Activated naive CD8-positive, alpha-beta T cell treated with anti-CD3 and anti-CD28 coated beads, Interleukin-2, amount 50 U/mL, for 24 hours (primary cell): ENCODE measurements around the gene ADCY1.

Experiments used
- ATAC-seq: fragments of 150-1000 bp; cut with Tn5 transposase; one replicate; pipeline ENCODE4 v1.10.0; 2021
- DNase-seq: peaks from one replicate; pipeline ENCODE4 v3.0.0; 2021
- H3K27ac Mint-ChIP-seq: one replicate; pipeline ENCODE4 v1.8.0; 2021; ENCODE audit warnings: mild to moderate bottlenecking, mixed read lengths
- H3K27me3 Mint-ChIP-seq: one replicate; pipeline ENCODE4 v1.8.0; 2021; ENCODE audit warnings: mixed read lengths
- H3K36me3 Mint-ChIP-seq: one replicate; pipeline ENCODE4 v1.8.0; 2021; ENCODE audit warnings: low read depth, mixed read lengths
- H3K4me1 Mint-ChIP-seq: one replicate; pipeline ENCODE4 v1.8.0; 2021; ENCODE audit warnings: mixed read lengths
- H3K4me3 Mint-ChIP-seq: one replicate; pipeline ENCODE4 v1.8.0; 2021; ENCODE audit warnings: mild to moderate bottlenecking, moderate library complexity, mixed read lengths
- H3K9me3 Mint-ChIP-seq: one replicate; pipeline ENCODE4 v1.8.0; 2021; ENCODE audit warnings: mixed read lengths

The ADCY1 gene

GRCh38 chr7:45656431-45656830 lies 82.3 kb downstream of the ADCY1 start:
- no peak overlapping the region for H3K4me3 Mint-ChIP-seq
- no peaks in the 10 kb centered on the region for H3K36me3 Mint-ChIP-seq
- ATAC-seq, result no peak

GRCh38 chr7:45657136-45657889 lies 83.1 kb downstream of the ADCY1 start:
- Mint-ChIP-seq H3K27ac (no peak overlapping the region), H3K36me3 (no peaks in the 10 kb centered on the region), H3K4me1 (no peaks in the 10 kb centered on the region), H3K4me3 (no peak overlapping the region), H3K27me3 (no peaks in the 10 kb centered on the region), H3K9me3 (no peaks in the 10 kb centered on the region)
- DNase-seq (no peak), ATAC-seq (no peak)

More at GRCh38 chr7:45656431-45656830, 82.3 kb downstream of the ADCY1 start:
- no peaks in the 10 kb centered on the region for H3K27me3 Mint-ChIP-seq
- H3K4me1 Mint-ChIP-seq, result no peaks in the 10 kb centered on the region
- no peak for DNase-seq
- H3K9me3 Mint-ChIP-seq, result no peaks in the 10 kb centered on the region
- H3K27ac Mint-ChIP-seq, result no peak overlapping the region

- Mint-ChIP-seq H3K9me3 (no peaks in the 10 kb centered on the region), H3K4me3 (no peak overlapping the region), H3K4me1 (no peaks in the 10 kb centered on the region), H3K27me3 (no peaks in the 10 kb centered on the region), H3K36me3 (no peaks in the 10 kb centered on the region), H3K27ac (no peak overlapping the region)
- ATAC-seq (no peak), DNase-seq (no peak)
Observed at GRCh38 chr7:45657890-45658715, 83.9 kb downstream of the ADCY1 start.

- Mint-ChIP-seq H3K36me3 (no peaks in the 10 kb centered on the region), H3K27ac (no peak overlapping the region), H3K4me3 (no peak overlapping the region), H3K4me1 (no peaks in the 10 kb centered on the region), H3K27me3 (no peaks in the 10 kb centered on the region), H3K9me3 (no peaks in the 10 kb centered on the region)
- ATAC-seq, result no peak
- DNase-seq, result no peak
Observed at GRCh38 chr7:45658716-45659495, 84.7 kb downstream of the ADCY1 start.

- H3K4me3 Mint-ChIP-seq, result no peak overlapping the region
- no peaks in the 10 kb centered on the region for H3K4me1 Mint-ChIP-seq
- no peak overlapping the region for H3K27ac Mint-ChIP-seq
- H3K9me3 Mint-ChIP-seq, result no peaks in the 10 kb centered on the region
- no peaks in the 10 kb centered on the region for H3K27me3 Mint-ChIP-seq
- no peaks in the 10 kb centered on the region for H3K36me3 Mint-ChIP-seq
- ATAC-seq, result no peak
- no peak for DNase-seq
Observed at GRCh38 chr7:45659496-45660139, 85.5 kb downstream of the ADCY1 start.

GRCh38 chr7:45660201-45660900 lies 86.2 kb downstream of the ADCY1 start:
- Mint-ChIP-seq H3K9me3 (no peaks in the 10 kb centered on the region), H3K27me3 (no peaks in the 10 kb centered on the region), H3K4me1 (no peaks in the 10 kb centered on the region), H3K4me3 (no peak overlapping the region), H3K36me3 (no peaks in the 10 kb centered on the region), H3K27ac (no peak overlapping the region)
- DNase-seq, result no peak
- no peak for ATAC-seq

- ATAC-seq, result no peak
- Mint-ChIP-seq H3K27ac (no peak overlapping the region), H3K36me3 (no peaks in the 10 kb centered on the region), H3K4me1 (no peaks in the 10 kb centered on the region), H3K9me3 (no peaks in the 10 kb centered on the region), H3K27me3 (no peaks in the 10 kb centered on the region), H3K4me3 (no peak overlapping the region)
- DNase-seq, result no peak
Observed at GRCh38 chr7:45660901-45661211, 86.7 kb downstream of the ADCY1 start.

- ATAC-seq (no peak), DNase-seq (no peak)
- H3K4me1 Mint-ChIP-seq, result no peaks in the 10 kb centered on the region
- H3K27me3 Mint-ChIP-seq, result no peaks in the 10 kb centered on the region
- H3K4me3 Mint-ChIP-seq, result no peak overlapping the region
- H3K36me3 Mint-ChIP-seq, result no peaks in the 10 kb centered on the region
- no peak overlapping the region for H3K27ac Mint-ChIP-seq
- no peaks in the 10 kb centered on the region for H3K9me3 Mint-ChIP-seq
Observed at GRCh38 chr7:45661302-45661995, 87.3 kb downstream of the ADCY1 start.

GRCh38 chr7:45662018-45662417 lies 87.8 kb downstream of the ADCY1 start:
- H3K36me3 Mint-ChIP-seq, result no peaks in the 10 kb centered on the region
- ATAC-seq, result no peak
- H3K4me1 Mint-ChIP-seq, result no peaks in the 10 kb centered on the region
- no peaks in the 10 kb centered on the region for H3K27me3 Mint-ChIP-seq
- no peak for DNase-seq
- no peaks in the 10 kb centered on the region for H3K9me3 Mint-ChIP-seq
- H3K27ac Mint-ChIP-seq, result no peak overlapping the region
- H3K4me3 Mint-ChIP-seq, result no peak overlapping the region

- ATAC-seq (no peak), DNase-seq (no peak)
- H3K9me3 Mint-ChIP-seq, result no peaks in the 10 kb centered on the region
- H3K27me3 Mint-ChIP-seq, result no peaks in the 10 kb centered on the region
- H3K36me3 Mint-ChIP-seq, result no peaks in the 10 kb centered on the region
- no peaks in the 10 kb centered on the region for H3K4me1 Mint-ChIP-seq
- no peak overlapping the region for H3K4me3 Mint-ChIP-seq
- no peak overlapping the region for H3K27ac Mint-ChIP-seq
Observed at GRCh38 chr7:45662540-45663166, 88.5 kb downstream of the ADCY1 start.

GRCh38 chr7:45663167-45663921 lies 89.2 kb downstream of the ADCY1 start:
- no peak for ATAC-seq
- Mint-ChIP-seq H3K27ac (no peak overlapping the region), H3K36me3 (no peaks in the 10 kb centered on the region), H3K4me1 (no peaks in the 10 kb centered on the region), H3K4me3 (no peak overlapping the region), H3K9me3 (no peaks in the 10 kb centered on the region), H3K27me3 (no peaks in the 10 kb centered on the region)
- peak; percentile 31 for DNase-seq

GRCh38 chr7:45663965-45664633 lies 89.9 kb downstream of the ADCY1 start:
- ATAC-seq, result no peak
- no peaks in the 10 kb centered on the region for H3K36me3 Mint-ChIP-seq
- no peak overlapping the region for H3K27ac Mint-ChIP-seq
- no peaks in the 10 kb centered on the region for H3K4me1 Mint-ChIP-seq
- no peaks in the 10 kb centered on the region for H3K9me3 Mint-ChIP-seq
- no peak overlapping the region for H3K4me3 Mint-ChIP-seq
- no peaks in the 10 kb centered on the region for H3K27me3 Mint-ChIP-seq
- DNase-seq, result no peak
